IMR-90 (cell line): ENCODE results near the gene BTNL8.

Source experiments
- BHLHE40 ChIP-seq: fragments of 150-350 bp; IDR thresholded peaks from 2 replicates; pipeline ENCODE4 v1.6.1; 2016; ENCODE audit warnings: mild to moderate bottlenecking, low read depth, low read length
- CTCF ChIP-seq: conservative IDR thresholded peaks from 2 replicates; pipeline ENCODE4 v1.5.1; 2012; ENCODE audit warnings: mild to moderate bottlenecking, low read depth, low read length, improper control_type of control experiment
- ELK1 ChIP-seq: fragments of 150-350 bp; IDR thresholded peaks from 2 replicates; pipeline ENCODE4 v1.6.1; 2016; ENCODE audit warnings: low read depth, mild to moderate bottlenecking, low read length, moderate library complexity, borderline replicate concordance
- FOS ChIP-seq: fragments of 150-350 bp; IDR thresholded peaks from 2 replicates; pipeline ENCODE4 v1.6.1; 2016; ENCODE audit warnings: low read depth, low read length
- MAZ ChIP-seq: IDR thresholded peaks from 2 replicates; pipeline ENCODE4 v1.6.1; 2012; ENCODE audit warnings: low read depth, mild to moderate bottlenecking, low read length, improper control_type of control experiment, moderate library complexity, borderline replicate concordance
- POLR2A ChIP-seq: IDR thresholded peaks from 2 replicates; pipeline ENCODE4 v1.6.1; 2012; ENCODE audit warnings: mild to moderate bottlenecking, low read depth, low read length
- RFX5 ChIP-seq: IDR thresholded peaks from 2 replicates; pipeline ENCODE4 v1.8.0; 2012; ENCODE audit warnings: low read depth, mild to moderate bottlenecking, low read length, moderate library complexity
- SMC3 ChIP-seq: fragments of 150-350 bp; IDR thresholded peaks from 2 replicates; pipeline ENCODE4 v1.6.1; 2016; ENCODE audit warnings: low read depth, mild to moderate bottlenecking, antibody characterized with exemption, low read length, moderate library complexity
- USF2 ChIP-seq: fragments of 150-350 bp; IDR thresholded peaks from 2 replicates; pipeline ENCODE4 v1.6.1; 2017; ENCODE audit warnings: mild to moderate bottlenecking, antibody characterized with exemption, low read length, low read depth

- no peak for TF ChIP-seq USF2
- no peak for TF ChIP-seq CTCF
- TF ChIP-seq FOS, result no peak
- no peak for TF ChIP-seq SMC3
- no peak for TF ChIP-seq POLR2A
- TF ChIP-seq ELK1, result no peak
- no peak for TF ChIP-seq RFX5
- TF ChIP-seq BHLHE40, result no peak
- no peak for TF ChIP-seq MAZ
These were observed 49.1 kb upstream of the BTNL8 start for GRCh38 chr5:180849827-180850226.
